Measurements from ENCODE around the gene TMEM43. TPM values are rescaled to one million over a fixed set of nuclear protein-coding genes. Genes with fewer than 3 reads are reported as not detected.
A peak's percentile ranks its signal among the peaks of the same experiment; 100 is the strongest.

TMEM43 gene
- polyA plus RNA-seq, 3 donors = 55.4 to 69.7 (median 66.7) TPM

- peak overlapping the region; percentile 70 for H2AFZ ChIP-seq (ENCODE audit: insufficient read depth, low read depth, low read length, poor library complexity, severe bottlenecking)
- Mint-ChIP-seq H3K4me3 (peak overlapping the region in 1 of 2 donors; percentile 90), H3K27me3 (ENCODE audit: low read depth in 3 of 3) (peaks cover 0 to 4% (median 0%) of the 10 kb centered on the region in 3 donors), H3K4me1 (peaks cover 51% of the 10 kb centered on the region), H3K36me3 (peaks cover 59 to 65% of the 10 kb centered on the region in 2 donors), H3K9me3 (no peaks in the 10 kb centered on the region), H3K27ac (peak overlapping the region; percentile 99 to 100 (median 100))
- H3K4me3 ChIP-seq (replicated peaks in 1 of 3; ENCODE audit: low read depth in 2 of 3, low read length in 3 of 3) = peak overlapping the region in 1 of 3 experiments; percentile 61
- no peaks in the 10 kb centered on the region for H4K20me1 ChIP-seq (ENCODE audit: insufficient read depth, low read length)
- H3K36me3 ChIP-seq (replicated peaks in 1 of 2; ENCODE audit: control insufficient read depth in 1 of 2, insufficient read depth in 2 of 2, low read length in 2 of 2) = peaks cover 34 to 42% of the 10 kb centered on the region in 2 donors
- TF ChIP-seq CTCF (IDR thresholded peaks at IDR 0.05) = no peak
- peak overlapping the region; percentile 73 for H3K4me2 ChIP-seq (replicated peaks; ENCODE audit: extremely low read depth, low read length, poor library complexity, severe bottlenecking)
- no peaks in the 10 kb centered on the region for H3K9me3 ChIP-seq (replicated peaks in 1 of 2; ENCODE audit: control insufficient read depth in 1 of 2, insufficient read depth in 1 of 2, low read length in 2 of 2)
- peak overlapping the region; percentile 92 for H3K9ac ChIP-seq (ENCODE audit: insufficient read depth, low read length, poor library complexity, severe bottlenecking)
- WGBS (ENCODE audit: insufficient coverage) = 100% methylated on average over 3 of the region's 9 CpGs
- no peaks in the 10 kb centered on the region for H3K79me2 ChIP-seq (ENCODE audit: insufficient read depth, low read length)
- no peaks in the 10 kb centered on the region for H3K27me3 ChIP-seq (ENCODE audit: control insufficient read depth in 2 of 2, insufficient read depth in 2 of 2, low read length in 2 of 2)
- peaks cover 44 to 53% of the 10 kb centered on the region in 2 donors for H3K4me1 ChIP-seq (ENCODE audit: control insufficient read depth in 1 of 2, insufficient read depth in 2 of 2, low read length in 2 of 2)
- intact Hi-C loops (cut with micrococcal nuclease) = no loop called here
- peak in 1 of 3 donors; percentile 21 for DNase-seq
- H3K27ac ChIP-seq (ENCODE audit: low read depth in 1 of 2, low read length in 2 of 2) = peak overlapping the region; percentile 100
Observed at GRCh38 chr3:14145236-14145635, 20.4 kb downstream of the TMEM43 start.

- DNase-seq = peak in 1 of 3 donors; percentile 18
- 86% methylated on average over 9 of the region's 10 CpGs for WGBS (ENCODE audit: insufficient coverage)
- peak overlapping the region; percentile 99 to 100 (median 100) for H3K27ac Mint-ChIP-seq
- H3K36me3 Mint-ChIP-seq = peaks cover 59 to 65% of the 10 kb centered on the region in 2 donors
- Histone ChIP-seq H4K20me1 (ENCODE audit: insufficient read depth, low read length) (no peaks in the 10 kb centered on the region), H2AFZ (ENCODE audit: insufficient read depth, low read depth, low read length, poor library complexity, severe bottlenecking) (no peak overlapping the region), H3K9ac (ENCODE audit: insufficient read depth, low read length, poor library complexity, severe bottlenecking) (peak overlapping the region; percentile 92), H3K27ac (ENCODE audit: low read depth in 1 of 2, low read length in 2 of 2) (peak overlapping the region; percentile 100), H3K4me3 (replicated peaks in 1 of 3; ENCODE audit: low read depth in 2 of 3, low read length in 3 of 3) (no peak overlapping the region), H3K4me2 (replicated peaks; ENCODE audit: extremely low read depth, low read length, poor library complexity, severe bottlenecking) (peak overlapping the region; percentile 73), H3K9me3 (replicated peaks in 1 of 2; ENCODE audit: control insufficient read depth in 1 of 2, insufficient read depth in 1 of 2, low read length in 2 of 2) (no peaks in the 10 kb centered on the region), H3K27me3 (ENCODE audit: control insufficient read depth in 2 of 2, insufficient read depth in 2 of 2, low read length in 2 of 2) (no peaks in the 10 kb centered on the region), H3K36me3 (replicated peaks in 1 of 2; ENCODE audit: control insufficient read depth in 1 of 2, insufficient read depth in 2 of 2, low read length in 2 of 2) (peaks cover 36 to 42% of the 10 kb centered on the region in 2 donors), H3K4me1 (ENCODE audit: control insufficient read depth in 1 of 2, insufficient read depth in 2 of 2, low read length in 2 of 2) (peaks cover 44 to 53% of the 10 kb centered on the region in 2 donors), H3K79me2 (ENCODE audit: insufficient read depth, low read length) (no peaks in the 10 kb centered on the region)
- H3K4me1 Mint-ChIP-seq = peaks cover 51% of the 10 kb centered on the region
- no peaks in the 10 kb centered on the region for H3K9me3 Mint-ChIP-seq
- peaks cover 0 to 4% (median 0%) of the 10 kb centered on the region in 3 donors for H3K27me3 Mint-ChIP-seq (ENCODE audit: low read depth in 3 of 3)
- H3K4me3 Mint-ChIP-seq = no peak overlapping the region
- intact Hi-C loops (cut with micrococcal nuclease) = loop anchor here in 1 of 2 donors (2.0 kb wide), 1 partner anchor 19 kb away; no protein-coding TSS in a partner anchor
- TF ChIP-seq CTCF (IDR thresholded peaks at IDR 0.05) = no peak
Observed at GRCh38 chr3:14145670-14146380, 21.0 kb downstream of the TMEM43 start.

All from CD14-positive monocyte (primary cell).